Vagina (tissue), 2 donors: ENCODE data around the gene MIER3.

Source experiments
- POLR2A ChIP-seq, 2 donors: fragments of 450-650 bp; IDR thresholded peaks; one replicate each; pipeline ENCODE4 v1.6.1; 2017; ENCODE audit warnings: antibody characterized with exemption in 2 of 2, mild to moderate bottlenecking in 2 of 2, moderate library complexity in 2 of 2
- TF ChIP-seq, protein P1 (sequence below), 3 experiments: fragments of 450-650 bp in 2 of 3; fragments of 200-600 bp in 1 of 3; sonication (generic) in 1 of 3; IDR thresholded peaks; one replicate each; pipeline ENCODE4 v1.5.1; 2017 to 2019; ENCODE audit warnings: antibody characterized with exemption in 3 of 3, mild to moderate bottlenecking in 2 of 3, moderate library complexity in 2 of 3

- TF ChIP-seq, protein P1, sequence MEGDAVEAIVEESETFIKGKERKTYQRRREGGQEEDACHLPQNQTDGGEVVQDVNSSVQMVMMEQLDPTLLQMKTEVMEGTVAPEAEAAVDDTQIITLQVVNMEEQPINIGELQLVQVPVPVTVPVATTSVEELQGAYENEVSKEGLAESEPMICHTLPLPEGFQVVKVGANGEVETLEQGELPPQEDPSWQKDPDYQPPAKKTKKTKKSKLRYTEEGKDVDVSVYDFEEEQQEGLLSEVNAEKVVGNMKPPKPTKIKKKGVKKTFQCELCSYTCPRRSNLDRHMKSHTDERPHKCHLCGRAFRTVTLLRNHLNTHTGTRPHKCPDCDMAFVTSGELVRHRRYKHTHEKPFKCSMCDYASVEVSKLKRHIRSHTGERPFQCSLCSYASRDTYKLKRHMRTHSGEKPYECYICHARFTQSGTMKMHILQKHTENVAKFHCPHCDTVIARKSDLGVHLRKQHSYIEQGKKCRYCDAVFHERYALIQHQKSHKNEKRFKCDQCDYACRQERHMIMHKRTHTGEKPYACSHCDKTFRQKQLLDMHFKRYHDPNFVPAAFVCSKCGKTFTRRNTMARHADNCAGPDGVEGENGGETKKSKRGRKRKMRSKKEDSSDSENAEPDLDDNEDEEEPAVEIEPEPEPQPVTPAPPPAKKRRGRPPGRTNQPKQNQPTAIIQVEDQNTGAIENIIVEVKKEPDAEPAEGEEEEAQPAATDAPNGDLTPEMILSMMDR (IDR thresholded peaks at IDR 0.05): no peak
- TF ChIP-seq POLR2A (IDR thresholded peaks at IDR 0.05): no peak
Observed at GRCh38 chr5:56954262-56954661, 2.3 kb upstream of the MIER3 start.
